H1 (cell line): ENCODE data around the gene EHD4. TPM values are rescaled to one million over a fixed set of nuclear protein-coding genes. Genes with fewer than 3 reads are reported as not detected.

Experiments
- CTCF ChIA-PET: fragments of 300-600 bp; sonication (Branson Sonifier 250); formaldehyde crosslinking; loops from one replicate; lab custom pipeline; 2021; ENCODE audit not compliant: partially characterized antibody; lab: Charles Lee
- POLR2A ChIA-PET: fragments of 300-600 bp; sonication (Branson Sonifier 250); formaldehyde crosslinking; loops from one replicate; lab custom pipeline; 2021; ENCODE audit warnings: inconsistent platforms; ENCODE audit not compliant: partially characterized antibody; lab: Charles Lee
- DNase-seq, 2 experiments: peaks; one replicate each; pipeline versions ENCODE4 v3.0.0 to v3.0.0-alpha.2; 2010 to 2022; ENCODE audit warnings: low spot score in 2 of 2, low read depth in 1 of 2, mixed read lengths in 1 of 2
- FAIRE-seq: peaks from 2 replicates; lab custom pipeline; 2011; peaks lifted over from hg19 to GRCh38; lab: Jason Lieb, UNC
- H2AFZ ChIP-seq: 2 replicates; pipeline ENCODE4 v1.8.1; 2012; ENCODE audit warnings: low read length, inconsistent platforms
- H2AK5ac ChIP-seq: 2 replicates; pipeline ENCODE4 v1.6.1; 2013; ENCODE audit warnings: low read depth, low read length
- H2BK120ac ChIP-seq: replicated peaks from 2 replicates; pipeline ENCODE3; 2013; ENCODE audit warnings: low read depth, low read length, inconsistent platforms
- H2BK12ac ChIP-seq: 2 replicates; pipeline ENCODE4 v1.6.1; 2013; ENCODE audit warnings: low read depth, low read length
- H2BK15ac ChIP-seq: 2 replicates; pipeline ENCODE4 v1.6.1; 2013; ENCODE audit warnings: low read length
- H2BK20ac ChIP-seq: 2 replicates; pipeline ENCODE4 v1.6.1; 2013; ENCODE audit warnings: low read length
- H2BK5ac ChIP-seq: 2 replicates; pipeline ENCODE4 v1.6.1; 2013; ENCODE audit warnings: low read depth, low read length
- H3K14ac ChIP-seq: 2 replicates; pipeline ENCODE4 v1.6.1; 2013; ENCODE audit warnings: inconsistent platforms; ENCODE audit not compliant: insufficient read length
- H3K18ac ChIP-seq: 2 replicates; pipeline ENCODE4 v1.6.1; 2013; ENCODE audit warnings: low read length; ENCODE audit errors: extremely low read depth
- H3K23ac ChIP-seq: 2 replicates; pipeline ENCODE4 v1.6.1; 2013; ENCODE audit warnings: inconsistent platforms; ENCODE audit not compliant: insufficient read length
- H3K23me2 ChIP-seq: 2 replicates; pipeline ENCODE4 v1.6.1; 2013; ENCODE audit warnings: low read depth, low read length
- H3K27ac ChIP-seq: 2 replicates; pipeline ENCODE4 v1.6.1; 2011; ENCODE audit warnings: low read depth, low read length, inconsistent platforms
- H3K27me3 ChIP-seq, 4 experiments: replicated peaks in 1 of 4; 1 replicate in 1 of 4; 2 replicates in 3 of 4; pipeline versions ENCODE4 v1.6.1 to v1.8.1; 2011 to 2013; ENCODE audit warnings: low read length in 3 of 4, mild to moderate bottlenecking in 3 of 4, inconsistent platforms in 2 of 4, mixed read lengths in 2 of 4, moderate library complexity in 1 of 4; ENCODE audit not compliant: control insufficient read depth in 3 of 4, insufficient read depth in 3 of 4; ENCODE audit errors: extremely low read depth in 1 of 4
- H3K36me3 ChIP-seq, 4 experiments: 2 replicates each; pipeline versions ENCODE4 v1.6.1 to v1.8.1; 2011 to 2013; ENCODE audit warnings: mild to moderate bottlenecking in 4 of 4, low read length in 3 of 4, moderate library complexity in 2 of 4, control low read depth in 1 of 4, inconsistent platforms in 1 of 4; ENCODE audit not compliant: insufficient read depth in 4 of 4, control insufficient read depth in 2 of 4
- H3K4ac ChIP-seq: replicated peaks from 2 replicates; pipeline ENCODE3; 2013; ENCODE audit warnings: low read length, low read depth, mixed read lengths, inconsistent platforms; ENCODE audit not compliant: insufficient read length
- H3K4me1 ChIP-seq, 4 experiments: replicated peaks in 1 of 4; 1 replicate in 1 of 4; 2 replicates in 3 of 4; pipeline versions ENCODE4 v1.6.1 to v1.8.1; 2011 to 2013; ENCODE audit warnings: low read length in 3 of 4, inconsistent platforms in 2 of 4, mixed read lengths in 1 of 4; ENCODE audit not compliant: insufficient read depth in 4 of 4, control insufficient read depth in 3 of 4
- H3K4me2 ChIP-seq, 2 experiments: 2 replicates each; pipeline versions ENCODE4 v1.6.1 to v1.8.1; 2011 to 2013; ENCODE audit warnings: low read depth in 2 of 2, low read length in 2 of 2, control low read depth in 1 of 2, inconsistent platforms in 1 of 2, mild to moderate bottlenecking in 1 of 2; ENCODE audit not compliant: insufficient read depth in 1 of 2
- H3K4me3 ChIP-seq, 4 experiments: fragments of 200-600, 300-600 bp in 1 of 4; sonication (generic), shearing (Covaris generic), sonication (Bioruptor Twin) in 1 of 4; 2 replicates each; pipeline versions ENCODE4 v1.5.1 to v1.8.1; 2011 to 2016; ENCODE audit warnings: low read length in 4 of 4, low read depth in 3 of 4, control low read depth in 2 of 4, inconsistent platforms in 2 of 4, mild to moderate bottlenecking in 2 of 4, mixed read lengths in 1 of 4, moderate library complexity in 1 of 4; ENCODE audit not compliant: insufficient read depth in 2 of 4; ENCODE audit errors: extremely low read depth in 1 of 4
- H3K56ac ChIP-seq: replicated peaks from 2 replicates; pipeline ENCODE3; 2013; ENCODE audit warnings: low read depth, mild to moderate bottlenecking, mixed read lengths, low read length, inconsistent platforms; ENCODE audit not compliant: insufficient read length
- H3K79me1 ChIP-seq: 2 replicates; pipeline ENCODE4 v1.6.1; 2013; ENCODE audit warnings: low read depth, low read length, control low read depth
- H3K79me2 ChIP-seq, 2 experiments: 2 replicates each; pipeline versions ENCODE4 v1.6.1 to v1.8.1; 2012 to 2013; ENCODE audit warnings: low read length in 2 of 2, mild to moderate bottlenecking in 2 of 2, inconsistent platforms in 1 of 2; ENCODE audit not compliant: insufficient read depth in 2 of 2, control insufficient read depth in 1 of 2
- H3K9ac ChIP-seq, 4 experiments: replicated peaks in 1 of 4; 1 replicate in 1 of 4; 2 replicates in 3 of 4; pipeline versions ENCODE4 v1.6.1 to v1.8.1; 2011 to 2013; ENCODE audit warnings: low read depth in 3 of 4, low read length in 3 of 4, control low read depth in 2 of 4, mild to moderate bottlenecking in 2 of 4, moderate library complexity in 2 of 4, inconsistent platforms in 1 of 4; ENCODE audit errors: extremely low read depth in 1 of 4
- H3K9me3 ChIP-seq, 2 experiments: 2 replicates each; pipeline versions ENCODE4 v1.6.1 to v1.8.1; 2012 to 2013; ENCODE audit warnings: mild to moderate bottlenecking in 2 of 2, moderate library complexity in 2 of 2, control low read depth in 1 of 2, inconsistent platforms in 1 of 2, low read depth in 1 of 2, low read length in 1 of 2, mixed read lengths in 1 of 2; ENCODE audit not compliant: insufficient read depth in 2 of 2
- H4K20me1 ChIP-seq, 2 experiments: replicated peaks in 1 of 2; 2 replicates each; pipeline versions ENCODE3 to v1.8.1; 2011 to 2013; ENCODE audit warnings: inconsistent platforms in 2 of 2, low read length in 2 of 2, mild to moderate bottlenecking in 1 of 2; ENCODE audit not compliant: insufficient read depth in 2 of 2, control insufficient read depth in 1 of 2
- H4K5ac ChIP-seq: 2 replicates; pipeline ENCODE4 v1.6.1; 2013; ENCODE audit warnings: low read length, low read depth, mixed read lengths, inconsistent platforms; ENCODE audit not compliant: insufficient read length
- H4K8ac ChIP-seq: 2 replicates; pipeline ENCODE4 v1.8.0; 2013; ENCODE audit warnings: mild to moderate bottlenecking, moderate library complexity, low read length, inconsistent platforms; ENCODE audit not compliant: insufficient read depth; ENCODE audit errors: extremely low read depth
- H4K91ac ChIP-seq: replicated peaks from 2 replicates; pipeline ENCODE3; 2013; ENCODE audit warnings: low read length, mixed read lengths, inconsistent platforms; ENCODE audit not compliant: insufficient read length
- JUN ChIP-seq: IDR thresholded peaks from 2 replicates; pipeline ENCODE4 v1.6.1; 2011; ENCODE audit warnings: low read depth, mild to moderate bottlenecking, improper control_type of control experiment, low read length
- polyA plus RNA-seq, 7 experiments: library from polyadenylated mRNA; depleted of rRNA in 3 of 7; stranded (reverse) in 5 of 7; unstranded in 2 of 7; fragments of >200 nt in 5 of 7; fragments of 200-250 nt in 2 of 7; gene quantifications; 1 replicate in 5 of 7; 2 replicates in 1 of 7; 4 replicates in 1 of 7; pipeline versions ENCODE4 v1.2.1 to v1.2.3, GENCODE V29; 2011 to 2013; ENCODE audit warnings: missing spikeins in 2 of 7, mixed read lengths in 2 of 7
- total RNA-seq: library from RNA; stranded (reverse); fragmentation: NEBNext Ultra II Directional; extraction: Animal tissue kit (Norgen Biotek cat#: 25700); gene quantifications from 2 replicates; pipeline ENCODE4 v1.2.1, GENCODE V29; 2021

Gene EHD4
- total and polyA plus RNA-seq, 2 of the 8 experiments (the other 6 are each of a cell fraction or from before 2014, with no cell fraction given), result 17.5 to 24.5 TPM

- Histone ChIP-seq H4K20me1 (no peaks in the 10 kb centered on the region), H2BK12ac (no peak overlapping the region), H2BK20ac (no peak overlapping the region), H2BK120ac (no peak overlapping the region), H2BK15ac (no peak overlapping the region), H3K23me2 (peaks cover 4% of the 10 kb centered on the region; the same call in 1 of the 2 replicates), H3K4me1 (peaks cover 0 to 9% (median 4%) of the 10 kb centered on the region in 4 experiments; a peak in 6 of 7 replicates), H3K56ac (no peak overlapping the region), H3K4me3 (no peak overlapping the region), H4K8ac (no peak overlapping the region; the same call in 1 of the 2 replicates), H4K91ac (no peak overlapping the region), H3K18ac (no peak overlapping the region), H3K4ac (no peak overlapping the region), H3K27me3 (peaks cover 21 to 32% (median 30%) of the 10 kb centered on the region in 4 experiments), H3K27ac (no peak overlapping the region), H3K36me3 (no peaks in the 10 kb centered on the region), H3K4me2 (no peak overlapping the region), H3K9ac (no peak overlapping the region), H3K79me1 (no peaks in the 10 kb centered on the region), H4K5ac (no peak overlapping the region), H3K79me2 (no peaks in the 10 kb centered on the region), H2BK5ac (no peak overlapping the region), H3K9me3 (no peaks in the 10 kb centered on the region), H3K14ac (no peak overlapping the region), H3K23ac (no peak overlapping the region), H2AK5ac (no peak overlapping the region), H2AFZ (no peak overlapping the region)
- FAIRE-seq, result no peak
- TF ChIP-seq JUN, result no peak
- CTCF ChIA-PET, result interaction anchor here (1.2 to 3.0 kb wide), 6 partner anchors 15 to 75 kb away, joined by 3 to 12 read pairs (median 6); no protein-coding TSS in a partner anchor
- POLR2A ChIA-PET, result interaction anchor here (1.2 kb wide), 1 partner anchor 10 kb away, joined by 6 read pairs; no protein-coding TSS in a partner anchor
- no peak for DNase-seq
These were observed 87.0 kb downstream of the EHD4 start for GRCh38 chr15:41885321-41885720.
